HG03469 (cell line): ENCODE data around the gene RPL19.

ENCODE experiments used
- ATAC-seq: cut with Tn5 transposase; IDR thresholded peaks from one replicate; pipeline ENCODE4 v1.9.1; 2021; ENCODE audit warnings: mild to moderate bottlenecking, moderate library complexity, moderate number of reproducible peaks; ENCODE audit not compliant: unreplicated experiment

Gene RPL19

GRCh38 chr17:39196808-39197291, 3.2 kb upstream of the RPL19 start:
- no peak for ATAC-seq

GRCh38 chr17:39197380-39198185, 2.5 kb upstream of the RPL19 start, which contains the start of gene CACNB1:
Gene CACNB1, minus strand, starts transcription at chr17:39197669. Its CDS starts 174 bp downstream, at chr17:39197495.
- ATAC-seq: no peak

- ATAC-seq: no peak
Observed at GRCh38 chr17:39198186-39198566, 1.9 kb upstream of the RPL19 start.

GRCh38 chr17:39199820-39200069, 338 bp upstream of the RPL19 start:
- ATAC-seq: peak; percentile 54

- no peak for ATAC-seq
Observed at GRCh38 chr17:39200957-39201510, 951 bp downstream of the RPL19 start.

GRCh38 chr17:39204245-39204644, 4.2 kb downstream of the RPL19 start:
- no peak for ATAC-seq

- no peak for ATAC-seq
Observed at GRCh38 chr17:39205112-39205526, 5.0 kb downstream of the RPL19 start.

- no peak for ATAC-seq
Observed at GRCh38 chr17:39208136-39208535, 8.1 kb downstream of the RPL19 start.

GRCh38 chr17:39208893-39209292, 8.8 kb downstream of the RPL19 start:
- no peak for ATAC-seq

GRCh38 chr17:39209317-39210092, 9.4 kb downstream of the RPL19 start:
- no peak for ATAC-seq

- no peak for ATAC-seq
Observed at GRCh38 chr17:39210093-39210434, 10.0 kb downstream of the RPL19 start.

- no peak for ATAC-seq
Observed at GRCh38 chr17:39212195-39212810, 12.2 kb downstream of the RPL19 start.

GRCh38 chr17:39212841-39213480, 12.9 kb downstream of the RPL19 start:
- ATAC-seq: no peak

- ATAC-seq: no peak
Observed at GRCh38 chr17:39213852-39214251, 13.8 kb downstream of the RPL19 start.

GRCh38 chr17:39217734-39218369, 17.8 kb downstream of the RPL19 start:
- ATAC-seq: no peak

GRCh38 chr17:39218906-39219305, 18.8 kb downstream of the RPL19 start:
- ATAC-seq: no peak

GRCh38 chr17:39219647-39220154, 19.6 kb downstream of the RPL19 start:
- no peak for ATAC-seq

GRCh38 chr17:39221572-39221971, 21.5 kb downstream of the RPL19 start:
- ATAC-seq: no peak

GRCh38 chr17:39222151-39222550, 22.1 kb downstream of the RPL19 start:
- no peak for ATAC-seq
